H1 (cell line): ENCODE results near the gene PPP1R1C. TPM values are rescaled to one million over a fixed set of nuclear protein-coding genes. Genes with fewer than 3 reads are reported as not detected.
A peak's percentile ranks its signal among the peaks of the same experiment; 100 is the strongest.
"Not testable (repeated sequence)": the region's sequence is repeated elsewhere in the genome, so short reads cannot be mapped to it uniquely, and the experiment has no call there.

ENCODE experiments used
- CTCF ChIA-PET: fragments of 300-600 bp; sonication (Branson Sonifier 250); formaldehyde crosslinking; loops from one replicate; lab custom pipeline; 2021; ENCODE audit not compliant: partially characterized antibody; lab: Charles Lee
- POLR2A ChIA-PET: fragments of 300-600 bp; sonication (Branson Sonifier 250); formaldehyde crosslinking; loops from one replicate; lab custom pipeline; 2021; ENCODE audit warnings: inconsistent platforms; ENCODE audit not compliant: partially characterized antibody; lab: Charles Lee
- DNase-seq, 2 experiments: peaks; one replicate each; pipeline versions ENCODE4 v3.0.0 to v3.0.0-alpha.2; 2010 to 2022; ENCODE audit warnings: low spot score in 2 of 2, low read depth in 1 of 2, mixed read lengths in 1 of 2
- FAIRE-seq: peaks from 2 replicates; lab custom pipeline; 2011; peaks lifted over from hg19 to GRCh38; lab: Jason Lieb, UNC
- H2AFZ ChIP-seq: 2 replicates; pipeline ENCODE4 v1.8.1; 2012; ENCODE audit warnings: low read length, inconsistent platforms
- H2AK5ac ChIP-seq: 2 replicates; pipeline ENCODE4 v1.6.1; 2013; ENCODE audit warnings: low read depth, low read length
- H2BK120ac ChIP-seq: replicated peaks from 2 replicates; pipeline ENCODE3; 2013; ENCODE audit warnings: low read depth, low read length, inconsistent platforms
- H2BK12ac ChIP-seq: 2 replicates; pipeline ENCODE4 v1.6.1; 2013; ENCODE audit warnings: low read depth, low read length
- H2BK15ac ChIP-seq: 2 replicates; pipeline ENCODE4 v1.6.1; 2013; ENCODE audit warnings: low read length
- H2BK20ac ChIP-seq: 2 replicates; pipeline ENCODE4 v1.6.1; 2013; ENCODE audit warnings: low read length
- H2BK5ac ChIP-seq: 2 replicates; pipeline ENCODE4 v1.6.1; 2013; ENCODE audit warnings: low read depth, low read length
- H3K14ac ChIP-seq: 2 replicates; pipeline ENCODE4 v1.6.1; 2013; ENCODE audit warnings: inconsistent platforms; ENCODE audit not compliant: insufficient read length
- H3K18ac ChIP-seq: 2 replicates; pipeline ENCODE4 v1.6.1; 2013; ENCODE audit warnings: low read length; ENCODE audit errors: extremely low read depth
- H3K23ac ChIP-seq: 2 replicates; pipeline ENCODE4 v1.6.1; 2013; ENCODE audit warnings: inconsistent platforms; ENCODE audit not compliant: insufficient read length
- H3K23me2 ChIP-seq: 2 replicates; pipeline ENCODE4 v1.6.1; 2013; ENCODE audit warnings: low read depth, low read length
- H3K27ac ChIP-seq: 2 replicates; pipeline ENCODE4 v1.6.1; 2011; ENCODE audit warnings: low read depth, low read length, inconsistent platforms
- H3K27me3 ChIP-seq, 4 experiments: replicated peaks in 1 of 4; 1 replicate in 1 of 4; 2 replicates in 3 of 4; pipeline versions ENCODE4 v1.6.1 to v1.8.1; 2011 to 2013; ENCODE audit warnings: low read length in 3 of 4, mild to moderate bottlenecking in 3 of 4, inconsistent platforms in 2 of 4, mixed read lengths in 2 of 4, moderate library complexity in 1 of 4; ENCODE audit not compliant: control insufficient read depth in 3 of 4, insufficient read depth in 3 of 4; ENCODE audit errors: extremely low read depth in 1 of 4
- H3K36me3 ChIP-seq, 4 experiments: 2 replicates each; pipeline versions ENCODE4 v1.6.1 to v1.8.1; 2011 to 2013; ENCODE audit warnings: mild to moderate bottlenecking in 4 of 4, low read length in 3 of 4, moderate library complexity in 2 of 4, control low read depth in 1 of 4, inconsistent platforms in 1 of 4; ENCODE audit not compliant: insufficient read depth in 4 of 4, control insufficient read depth in 2 of 4
- H3K4ac ChIP-seq: replicated peaks from 2 replicates; pipeline ENCODE3; 2013; ENCODE audit warnings: low read length, low read depth, mixed read lengths, inconsistent platforms; ENCODE audit not compliant: insufficient read length
- H3K4me1 ChIP-seq, 4 experiments: replicated peaks in 1 of 4; 1 replicate in 1 of 4; 2 replicates in 3 of 4; pipeline versions ENCODE4 v1.6.1 to v1.8.1; 2011 to 2013; ENCODE audit warnings: low read length in 3 of 4, inconsistent platforms in 2 of 4, mixed read lengths in 1 of 4; ENCODE audit not compliant: insufficient read depth in 4 of 4, control insufficient read depth in 3 of 4
- H3K4me2 ChIP-seq, 2 experiments: 2 replicates each; pipeline versions ENCODE4 v1.6.1 to v1.8.1; 2011 to 2013; ENCODE audit warnings: low read depth in 2 of 2, low read length in 2 of 2, control low read depth in 1 of 2, inconsistent platforms in 1 of 2, mild to moderate bottlenecking in 1 of 2; ENCODE audit not compliant: insufficient read depth in 1 of 2
- H3K4me3 ChIP-seq, 4 experiments: fragments of 200-600, 300-600 bp in 1 of 4; sonication (generic), shearing (Covaris generic), sonication (Bioruptor Twin) in 1 of 4; 2 replicates each; pipeline versions ENCODE4 v1.5.1 to v1.8.1; 2011 to 2016; ENCODE audit warnings: low read length in 4 of 4, low read depth in 3 of 4, control low read depth in 2 of 4, inconsistent platforms in 2 of 4, mild to moderate bottlenecking in 2 of 4, mixed read lengths in 1 of 4, moderate library complexity in 1 of 4; ENCODE audit not compliant: insufficient read depth in 2 of 4; ENCODE audit errors: extremely low read depth in 1 of 4
- H3K56ac ChIP-seq: replicated peaks from 2 replicates; pipeline ENCODE3; 2013; ENCODE audit warnings: low read depth, mild to moderate bottlenecking, mixed read lengths, low read length, inconsistent platforms; ENCODE audit not compliant: insufficient read length
- H3K79me1 ChIP-seq: 2 replicates; pipeline ENCODE4 v1.6.1; 2013; ENCODE audit warnings: low read depth, low read length, control low read depth
- H3K79me2 ChIP-seq, 2 experiments: 2 replicates each; pipeline versions ENCODE4 v1.6.1 to v1.8.1; 2012 to 2013; ENCODE audit warnings: low read length in 2 of 2, mild to moderate bottlenecking in 2 of 2, inconsistent platforms in 1 of 2; ENCODE audit not compliant: insufficient read depth in 2 of 2, control insufficient read depth in 1 of 2
- H3K9ac ChIP-seq, 4 experiments: replicated peaks in 1 of 4; 1 replicate in 1 of 4; 2 replicates in 3 of 4; pipeline versions ENCODE4 v1.6.1 to v1.8.1; 2011 to 2013; ENCODE audit warnings: low read depth in 3 of 4, low read length in 3 of 4, control low read depth in 2 of 4, mild to moderate bottlenecking in 2 of 4, moderate library complexity in 2 of 4, inconsistent platforms in 1 of 4; ENCODE audit errors: extremely low read depth in 1 of 4
- H3K9me3 ChIP-seq, 2 experiments: 2 replicates each; pipeline versions ENCODE4 v1.6.1 to v1.8.1; 2012 to 2013; ENCODE audit warnings: mild to moderate bottlenecking in 2 of 2, moderate library complexity in 2 of 2, control low read depth in 1 of 2, inconsistent platforms in 1 of 2, low read depth in 1 of 2, low read length in 1 of 2, mixed read lengths in 1 of 2; ENCODE audit not compliant: insufficient read depth in 2 of 2
- H4K20me1 ChIP-seq, 2 experiments: replicated peaks in 1 of 2; 2 replicates each; pipeline versions ENCODE3 to v1.8.1; 2011 to 2013; ENCODE audit warnings: inconsistent platforms in 2 of 2, low read length in 2 of 2, mild to moderate bottlenecking in 1 of 2; ENCODE audit not compliant: insufficient read depth in 2 of 2, control insufficient read depth in 1 of 2
- H4K5ac ChIP-seq: 2 replicates; pipeline ENCODE4 v1.6.1; 2013; ENCODE audit warnings: low read length, low read depth, mixed read lengths, inconsistent platforms; ENCODE audit not compliant: insufficient read length
- H4K8ac ChIP-seq: 2 replicates; pipeline ENCODE4 v1.8.0; 2013; ENCODE audit warnings: mild to moderate bottlenecking, moderate library complexity, low read length, inconsistent platforms; ENCODE audit not compliant: insufficient read depth; ENCODE audit errors: extremely low read depth
- H4K91ac ChIP-seq: replicated peaks from 2 replicates; pipeline ENCODE3; 2013; ENCODE audit warnings: low read length, mixed read lengths, inconsistent platforms; ENCODE audit not compliant: insufficient read length
- KDM4A ChIP-seq: IDR thresholded peaks from one replicate; pipeline ENCODE4 v1.7.1; 2012; ENCODE audit warnings: low read depth, mild to moderate bottlenecking, moderate library complexity, low read length, inconsistent platforms; ENCODE audit not compliant: severe bottlenecking
- WGBS, 2 experiments: shearing (Covaris generic) in 1 of 2; methylation state at CpG; one replicate each; pipeline versions ENCODE4 v1.1.6 to v1.1.7; 2013 to 2015; ENCODE audit warnings: low lambda C conversion rate in 2 of 2, mixed read lengths in 2 of 2, inconsistent platforms in 1 of 2, low coverage in 1 of 2, missing lambda C conversion rate in 1 of 2; ENCODE audit not compliant: insufficient replicate concordance in 2 of 2, insufficient coverage in 1 of 2, insufficient read length in 1 of 2; ENCODE audit errors: extremely low coverage in 1 of 2, missing lambda C conversion rate in 1 of 2; 5-methylcytosine and 5-hydroxymethylcytosine counted together
- polyA plus RNA-seq, 7 experiments: library from polyadenylated mRNA; depleted of rRNA in 3 of 7; stranded (reverse) in 5 of 7; unstranded in 2 of 7; fragments of >200 nt in 5 of 7; fragments of 200-250 nt in 2 of 7; gene quantifications; 1 replicate in 5 of 7; 2 replicates in 1 of 7; 4 replicates in 1 of 7; pipeline versions ENCODE4 v1.2.1 to v1.2.3, GENCODE V29; 2011 to 2013; ENCODE audit warnings: missing spikeins in 2 of 7, mixed read lengths in 2 of 7
- total RNA-seq: library from RNA; stranded (reverse); fragmentation: NEBNext Ultra II Directional; extraction: Animal tissue kit (Norgen Biotek cat#: 25700); gene quantifications from 2 replicates; pipeline ENCODE4 v1.2.1, GENCODE V29; 2021

Gene PPP1R1C
- total and polyA plus RNA-seq, 2 of the 8 experiments (the other 6 are each of a cell fraction or from before 2014, with no cell fraction given) = 1.3 to 5.3 TPM

DNA sequence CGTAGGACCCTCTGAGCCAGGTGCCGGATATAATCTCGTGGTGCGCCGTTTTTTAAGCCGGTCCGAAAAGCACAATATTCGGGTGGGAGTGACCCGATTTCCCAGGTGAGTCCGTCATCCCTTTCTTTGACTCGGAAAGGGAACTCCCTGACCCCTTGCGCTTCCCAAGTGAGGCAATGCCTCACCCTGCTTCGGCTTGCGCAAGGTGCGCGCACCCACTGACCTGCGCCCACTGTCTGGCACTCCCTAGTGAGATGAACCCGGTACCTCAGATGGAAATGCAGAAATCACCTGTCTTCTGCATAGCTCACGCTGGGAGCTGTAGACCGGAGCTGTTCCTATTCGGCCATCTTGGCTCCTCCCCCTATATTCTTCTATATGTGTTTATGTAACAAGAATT, 45.2 kb downstream of the PPP1R1C start:
- CTCF ChIA-PET, H3K27ac ChIP-seq, H3K27me3 ChIP-seq, H3K79me2 ChIP-seq, H3K56ac ChIP-seq, H3K4me1 ChIP-seq, H3K9me3 ChIP-seq, H2BK12ac ChIP-seq, H2BK15ac ChIP-seq, H2BK5ac ChIP-seq, H3K79me1 ChIP-seq, H3K18ac ChIP-seq, POLR2A ChIA-PET, H3K23me2 ChIP-seq, H2AK5ac ChIP-seq, H2BK20ac ChIP-seq, FAIRE-seq, H4K20me1 ChIP-seq, H2BK120ac ChIP-seq, H3K4ac ChIP-seq, H3K14ac ChIP-seq, H3K36me3 ChIP-seq, H3K23ac ChIP-seq, H4K91ac ChIP-seq, H4K5ac ChIP-seq: not testable (repeated sequence)
- peak in 1 of 2 experiments; percentile 60 for DNase-seq
- Histone ChIP-seq H2AFZ (peak overlapping the region; percentile 53; the same call in 1 of the 2 replicates), H3K4me3 (peak overlapping the region; percentile 35 to 78 (median 46); a peak in 7 of 8 replicates), H3K4me2 (peak overlapping the region; percentile 47 to 49), H3K9ac (peak overlapping the region in 2 of 4 experiments; percentile 13 to 44; a peak in 1 of 7 replicates), H4K8ac (peak overlapping the region; percentile 79; the same call in 1 of the 2 replicates)
- 55% methylated on average over 21 of the region's 21 CpGs; no CpG with 5 or more reads in 1 of the 2 experiments for WGBS, 2 experiments
- TF ChIP-seq KDM4A = peak; percentile 28
